Measurements from ENCODE around the gene RBP2. TPM values are rescaled to one million over a fixed set of nuclear protein-coding genes. Genes with fewer than 3 reads are reported as not detected.

The RBP2 gene
- not detected for total RNA-seq
- not detected for polyA plus RNA-seq
- not detected for total RNA-seq

GRCh38 chr3:139476348-139476747 lies at the start of gene RBP2:
Gene RBP2 (minus strand): TSS chr3:139476516. CDS start chr3:139476459, 57 bp downstream.
- no peaks in the 10 kb centered on the region for H3K36me3 ChIP-seq (ENCODE audit: control insufficient read depth in 2 of 3, insufficient read depth in 3 of 3, low read length in 3 of 3)
- Mint-ChIP-seq H3K27me3 (no peaks in the 10 kb centered on the region), H3K27ac (no peak within 1 kb of the TSS), H3K9me3 (no peaks in the 10 kb centered on the region), H3K36me3 (no peaks in the 10 kb centered on the region), H3K4me1 (no peaks in the 10 kb centered on the region), H3K4me3 (no peak within 1 kb of the TSS)
- H3K4me1 ChIP-seq (ENCODE audit: control insufficient read depth in 2 of 2, insufficient read depth in 2 of 2, low read length in 2 of 2), result no peaks in the 10 kb centered on the region
- ChIA-PET POLR2A (no interaction called here), CTCF (no interaction called here)
- DNase-seq (no peak), ATAC-seq (no peak)
- no peaks in the 10 kb centered on the region for H3K9me3 ChIP-seq (ENCODE audit: control insufficient read depth in 2 of 3, low read length in 3 of 3)
- intact Hi-C loops (cut with micrococcal nuclease), result no loop called here
- no peak within 1 kb of the TSS for H3K4me3 ChIP-seq (ENCODE audit: low read length)
- H3K27me3 ChIP-seq (ENCODE audit: control insufficient read depth in 2 of 2, insufficient read depth in 2 of 2, low read length in 2 of 2), result no peaks in the 10 kb centered on the region
- H3K27ac ChIP-seq (ENCODE audit: low read depth, low read length), result no peak within 1 kb of the TSS

GRCh38 chr3:139524841-139525636 lies 48.7 kb upstream of the RBP2 start:
- H3K4me1 ChIP-seq (ENCODE audit: control insufficient read depth in 2 of 2, insufficient read depth in 2 of 2, low read length in 2 of 2), result no peaks in the 10 kb centered on the region
- Mint-ChIP-seq H3K27ac (no peak overlapping the region), H3K27me3 (peaks cover 0 to 4% (median 0%) of the 10 kb centered on the region in 5 donors), H3K4me1 (peaks cover 0 to 2% (median 0%) of the 10 kb centered on the region in 7 donors), H3K36me3 (no peaks in the 10 kb centered on the region), H3K9me3 (no peaks in the 10 kb centered on the region), H3K4me3 (no peak overlapping the region)
- H3K36me3 ChIP-seq (ENCODE audit: control insufficient read depth in 2 of 3, insufficient read depth in 3 of 3, low read length in 3 of 3), result no peaks in the 10 kb centered on the region
- H3K27me3 ChIP-seq (ENCODE audit: control insufficient read depth in 2 of 2, insufficient read depth in 2 of 2, low read length in 2 of 2), result no peaks in the 10 kb centered on the region
- H3K9me3 ChIP-seq (ENCODE audit: control insufficient read depth in 2 of 3, low read length in 3 of 3), result no peaks in the 10 kb centered on the region
- intact Hi-C loops (cut with micrococcal nuclease), result no loop called here
- no peak overlapping the region for H3K4me3 ChIP-seq (ENCODE audit: low read length)
- CTCF ChIA-PET, result no interaction called here
- ATAC-seq (no peak), DNase-seq (no peak)
- POLR2A ChIA-PET, result no interaction called here
- no peak overlapping the region for H3K27ac ChIP-seq (ENCODE audit: low read depth, low read length)

- Histone ChIP-seq H3K9me3 (ENCODE audit: control insufficient read depth in 2 of 3, low read length in 3 of 3) (no peaks in the 10 kb centered on the region), H3K27ac (ENCODE audit: low read depth, low read length) (no peak overlapping the region), H3K27me3 (ENCODE audit: control insufficient read depth in 2 of 2, insufficient read depth in 2 of 2, low read length in 2 of 2) (no peaks in the 10 kb centered on the region), H3K4me3 (ENCODE audit: low read length) (no peak overlapping the region), H3K4me1 (ENCODE audit: control insufficient read depth in 2 of 2, insufficient read depth in 2 of 2, low read length in 2 of 2) (no peaks in the 10 kb centered on the region), H3K36me3 (ENCODE audit: control insufficient read depth in 2 of 3, insufficient read depth in 3 of 3, low read length in 3 of 3) (no peaks in the 10 kb centered on the region)
- no peak overlapping the region for H3K27ac Mint-ChIP-seq
- ChIA-PET CTCF (no interaction called here), POLR2A (no interaction called here)
- H3K27me3 Mint-ChIP-seq, result peaks cover 0 to 4% (median 0%) of the 10 kb centered on the region in 5 donors
- no peak for DNase-seq
- H3K36me3 Mint-ChIP-seq, result no peaks in the 10 kb centered on the region
- intact Hi-C loops (cut with micrococcal nuclease), result no loop called here
- no peaks in the 10 kb centered on the region for H3K9me3 Mint-ChIP-seq
- H3K4me1 Mint-ChIP-seq, result peaks cover 0 to 2% (median 0%) of the 10 kb centered on the region in 7 donors
- no peak for ATAC-seq
- no peak overlapping the region for H3K4me3 Mint-ChIP-seq
These were observed 47.4 kb upstream of the RBP2 start for GRCh38 chr3:139523718-139524117.

- no peak for DNase-seq
- POLR2A ChIA-PET, result no interaction called here
These were observed 46.9 kb upstream of the RBP2 start for GRCh38 chr3:139523166-139523565.

GRCh38 chr3:139522421-139522820 lies 46.1 kb upstream of the RBP2 start:
- ATAC-seq (no peak), DNase-seq (no peak)
- H3K4me1 ChIP-seq (ENCODE audit: control insufficient read depth in 2 of 2, insufficient read depth in 2 of 2, low read length in 2 of 2), result no peaks in the 10 kb centered on the region
- no peak overlapping the region for H3K4me3 ChIP-seq (ENCODE audit: low read length)
- Mint-ChIP-seq H3K4me1 (peaks cover 0 to under 1% (median 0%) of the 10 kb centered on the region in 7 donors), H3K27ac (no peak overlapping the region), H3K36me3 (no peaks in the 10 kb centered on the region), H3K4me3 (no peak overlapping the region), H3K27me3 (peaks cover 0 to 4% (median 0%) of the 10 kb centered on the region in 5 donors), H3K9me3 (no peaks in the 10 kb centered on the region)
- ChIA-PET CTCF (no interaction called here), POLR2A (no interaction called here)
- H3K36me3 ChIP-seq (ENCODE audit: control insufficient read depth in 2 of 3, insufficient read depth in 3 of 3, low read length in 3 of 3), result no peaks in the 10 kb centered on the region
- H3K27me3 ChIP-seq (ENCODE audit: control insufficient read depth in 2 of 2, insufficient read depth in 2 of 2, low read length in 2 of 2), result no peaks in the 10 kb centered on the region
- no peak overlapping the region for H3K27ac ChIP-seq (ENCODE audit: low read depth, low read length)
- intact Hi-C loops (cut with micrococcal nuclease), result no loop called here
- H3K9me3 ChIP-seq (ENCODE audit: control insufficient read depth in 2 of 3, low read length in 3 of 3), result no peaks in the 10 kb centered on the region

More at GRCh38 chr3:139523166-139523565, 46.9 kb upstream of the RBP2 start:
- Histone ChIP-seq H3K27me3 (ENCODE audit: control insufficient read depth in 2 of 2, insufficient read depth in 2 of 2, low read length in 2 of 2) (no peaks in the 10 kb centered on the region), H3K4me1 (ENCODE audit: control insufficient read depth in 2 of 2, insufficient read depth in 2 of 2, low read length in 2 of 2) (no peaks in the 10 kb centered on the region), H3K9me3 (ENCODE audit: control insufficient read depth in 2 of 3, low read length in 3 of 3) (no peaks in the 10 kb centered on the region), H3K27ac (ENCODE audit: low read depth, low read length) (no peak overlapping the region), H3K4me3 (ENCODE audit: low read length) (no peak overlapping the region), H3K36me3 (ENCODE audit: control insufficient read depth in 2 of 3, insufficient read depth in 3 of 3, low read length in 3 of 3) (no peaks in the 10 kb centered on the region)
- intact Hi-C loops (cut with micrococcal nuclease), result no loop called here
- H3K9me3 Mint-ChIP-seq, result no peaks in the 10 kb centered on the region
- H3K27me3 Mint-ChIP-seq, result peaks cover 0 to 4% (median 0%) of the 10 kb centered on the region in 5 donors
- no peak for ATAC-seq
- peaks cover 0 to 2% (median 0%) of the 10 kb centered on the region in 7 donors for H3K4me1 Mint-ChIP-seq
- CTCF ChIA-PET, result no interaction called here
- H3K36me3 Mint-ChIP-seq, result no peaks in the 10 kb centered on the region
- H3K27ac Mint-ChIP-seq, result no peak overlapping the region
- no peak overlapping the region for H3K4me3 Mint-ChIP-seq

GRCh38 chr3:139521816-139522215 lies 45.5 kb upstream of the RBP2 start:
- Mint-ChIP-seq H3K4me1 (no peaks in the 10 kb centered on the region), H3K27ac (no peak overlapping the region), H3K4me3 (no peak overlapping the region), H3K36me3 (no peaks in the 10 kb centered on the region), H3K9me3 (no peaks in the 10 kb centered on the region), H3K27me3 (peaks cover 0 to 4% (median 0%) of the 10 kb centered on the region in 5 donors)
- H3K9me3 ChIP-seq (ENCODE audit: control insufficient read depth in 2 of 3, low read length in 3 of 3), result no peaks in the 10 kb centered on the region
- no peaks in the 10 kb centered on the region for H3K36me3 ChIP-seq (ENCODE audit: control insufficient read depth in 2 of 3, insufficient read depth in 3 of 3, low read length in 3 of 3)
- no peak for DNase-seq
- no peaks in the 10 kb centered on the region for H3K27me3 ChIP-seq (ENCODE audit: control insufficient read depth in 2 of 2, insufficient read depth in 2 of 2, low read length in 2 of 2)
- no peaks in the 10 kb centered on the region for H3K4me1 ChIP-seq (ENCODE audit: control insufficient read depth in 2 of 2, insufficient read depth in 2 of 2, low read length in 2 of 2)
- no peak overlapping the region for H3K4me3 ChIP-seq (ENCODE audit: low read length)
- H3K27ac ChIP-seq (ENCODE audit: low read depth, low read length), result no peak overlapping the region
- POLR2A ChIA-PET, result no interaction called here
- no peak for ATAC-seq
- intact Hi-C loops (cut with micrococcal nuclease), result no loop called here
- CTCF ChIA-PET, result no interaction called here

GRCh38 chr3:139521144-139521543 lies 44.8 kb upstream of the RBP2 start:
- CTCF ChIA-PET, result no interaction called here
- Histone ChIP-seq H3K36me3 (ENCODE audit: control insufficient read depth in 2 of 3, insufficient read depth in 3 of 3, low read length in 3 of 3) (no peaks in the 10 kb centered on the region), H3K27ac (ENCODE audit: low read depth, low read length) (no peak overlapping the region), H3K4me3 (ENCODE audit: low read length) (no peak overlapping the region), H3K9me3 (ENCODE audit: control insufficient read depth in 2 of 3, low read length in 3 of 3) (no peaks in the 10 kb centered on the region), H3K27me3 (ENCODE audit: control insufficient read depth in 2 of 2, insufficient read depth in 2 of 2, low read length in 2 of 2) (no peaks in the 10 kb centered on the region), H3K4me1 (ENCODE audit: control insufficient read depth in 2 of 2, insufficient read depth in 2 of 2, low read length in 2 of 2) (no peaks in the 10 kb centered on the region)
- no peaks in the 10 kb centered on the region for H3K4me1 Mint-ChIP-seq
- no peak for ATAC-seq
- H3K27me3 Mint-ChIP-seq, result peaks cover 0 to 4% (median 0%) of the 10 kb centered on the region in 5 donors
- H3K9me3 Mint-ChIP-seq, result no peaks in the 10 kb centered on the region
- H3K36me3 Mint-ChIP-seq, result no peaks in the 10 kb centered on the region
- intact Hi-C loops (cut with micrococcal nuclease), result no loop called here
- H3K27ac Mint-ChIP-seq, result no peak overlapping the region
- no peak overlapping the region for H3K4me3 Mint-ChIP-seq
- no peak for DNase-seq
- POLR2A ChIA-PET, result no interaction called here
